B cell (primary cell): ENCODE measurements around the gene TTC39B.

ENCODE experiments used
- CTCF ChIP-seq: fragments of 200-600 bp; IDR thresholded peaks from one replicate; pipeline ENCODE4 v1.8.0; 2022; ENCODE audit warnings: antibody characterized with exemption, mild to moderate bottlenecking
- EZH2 ChIP-seq: IDR thresholded peaks from 2 replicates; pipeline ENCODE4 v1.6.1; 2012; ENCODE audit warnings: borderline replicate concordance, low read depth, mild to moderate bottlenecking, moderate library complexity, low read length; ENCODE audit not compliant: insufficient read depth, poor library complexity, severe bottlenecking

- no peak for TF ChIP-seq CTCF
- TF ChIP-seq EZH2, result no peak
Measured at GRCh38 chr9:15286161-15286821, 20.7 kb downstream of the TTC39B start.
